GM18867 (cell line): ENCODE results near the gene ARHGEF17.
A peak's percentile ranks its signal among the peaks of the same experiment; 100 is the strongest.
"Not testable (repeated sequence)": the region's sequence is repeated elsewhere in the genome, so short reads cannot be mapped to it uniquely, and the experiment has no call there.

Experiments used
- ATAC-seq: cut with Tn5 transposase; IDR thresholded peaks from one replicate; pipeline ENCODE4 v1.9.1; 2021; ENCODE audit warnings: mild to moderate bottlenecking, moderate library complexity; ENCODE audit not compliant: unreplicated experiment

The ARHGEF17 gene

DNA sequence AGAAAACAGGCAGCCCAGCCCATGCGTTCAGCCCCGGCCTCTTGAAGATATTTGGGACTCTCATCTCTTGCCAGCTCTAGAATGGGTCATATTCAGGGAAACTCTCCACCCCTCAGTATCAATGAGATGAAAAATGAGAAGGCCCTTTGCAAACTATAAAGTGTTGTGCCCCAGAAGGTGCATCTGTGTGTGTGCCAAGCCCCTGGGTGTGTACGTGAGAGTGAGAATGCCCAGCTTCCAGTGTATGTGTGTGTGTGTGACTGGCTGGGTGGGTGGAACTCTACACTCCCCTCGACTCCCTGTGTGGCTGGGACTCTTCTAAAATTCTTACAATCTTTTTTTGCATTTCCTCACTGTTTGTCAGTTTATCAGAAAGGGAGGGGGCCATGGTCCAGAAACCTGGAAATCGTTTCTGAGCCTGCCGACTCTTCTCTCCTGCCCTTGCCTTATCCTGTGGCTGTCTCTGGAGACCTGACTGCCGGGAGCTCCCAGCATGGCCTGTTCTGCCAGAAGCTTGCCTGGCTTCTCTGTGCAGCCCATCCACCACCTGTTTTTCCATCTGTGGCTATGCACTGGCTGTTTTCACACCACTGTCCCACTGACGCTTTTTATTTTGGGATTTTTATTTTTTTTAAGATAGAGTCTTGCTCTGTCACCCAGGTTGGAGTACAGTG lies 34.7 kb upstream of the ARHGEF17 start:
- ATAC-seq: no peak

DNA sequence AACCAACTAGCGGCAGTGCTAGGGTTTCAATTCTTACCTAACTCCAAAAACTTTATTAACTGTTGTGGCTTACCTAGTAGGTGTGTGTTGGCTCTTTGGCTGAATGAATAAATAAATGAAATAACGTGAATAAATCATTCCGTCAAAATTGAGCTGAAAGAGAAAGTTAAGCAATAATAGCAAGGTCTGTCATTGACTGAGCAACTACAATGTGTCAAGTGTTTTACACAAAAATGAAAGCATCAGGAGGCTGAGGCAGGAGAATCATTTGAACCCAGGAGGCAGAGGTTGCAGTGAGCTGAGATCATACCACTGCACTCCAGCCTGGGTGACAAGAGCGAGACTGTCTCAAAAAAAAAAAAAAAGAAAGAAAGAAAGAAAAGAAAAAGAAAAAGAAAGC lies 33.9 kb upstream of the ARHGEF17 start:
- not testable (repeated sequence) for ATAC-seq

DNA sequence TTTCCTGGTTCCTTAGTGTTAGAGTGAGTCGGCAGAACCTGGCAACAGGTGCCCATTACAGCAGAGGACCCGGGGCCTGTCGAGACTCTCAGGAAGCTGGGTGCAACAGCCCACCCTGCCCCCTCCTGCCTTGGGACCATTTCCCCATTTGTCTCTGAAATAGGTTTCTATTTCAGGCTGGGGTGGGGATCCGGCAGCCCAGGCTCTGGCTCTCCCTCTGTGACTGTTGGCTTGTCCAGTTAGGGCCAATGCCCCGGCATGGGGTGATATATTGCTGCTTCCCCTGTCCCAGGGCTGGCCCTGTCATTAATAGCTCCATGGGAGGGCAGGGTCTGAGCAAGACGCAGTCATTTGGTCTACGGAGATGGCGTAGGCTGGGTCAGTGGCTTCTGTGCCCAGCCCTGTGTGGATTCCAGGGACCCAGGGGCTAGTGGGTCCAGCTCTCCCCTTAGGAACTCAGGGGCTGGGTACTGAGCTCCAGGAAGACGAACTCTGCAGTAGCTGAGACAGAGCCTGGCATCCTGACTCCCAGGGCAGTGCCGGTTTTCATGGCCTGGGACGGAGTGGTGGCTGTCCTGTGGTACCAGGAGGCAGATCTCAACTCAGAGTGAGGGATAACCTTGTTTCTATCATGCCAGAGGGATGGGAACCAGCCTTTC lies 33.2 kb upstream of the ARHGEF17 start:
- ATAC-seq: no peak

DNA sequence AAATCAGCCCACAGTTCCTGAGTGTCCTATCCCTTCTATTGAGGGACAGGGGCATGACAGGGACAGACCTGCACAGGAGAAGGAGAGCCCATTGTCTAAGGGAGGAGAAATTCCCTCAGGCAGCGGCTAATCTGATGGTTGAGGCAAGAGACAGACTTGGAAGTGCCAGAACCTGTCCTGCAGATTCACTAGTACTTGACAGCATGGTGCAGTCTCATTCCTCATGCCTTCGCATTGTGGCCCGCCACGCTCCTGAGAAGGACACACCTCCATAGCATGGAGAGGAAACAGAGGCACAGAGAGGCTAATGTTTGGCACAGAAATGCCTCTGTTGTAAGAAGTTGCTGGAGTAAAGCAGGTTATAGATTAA lies 32.7 kb upstream of the ARHGEF17 start:
- ATAC-seq: no peak

DNA sequence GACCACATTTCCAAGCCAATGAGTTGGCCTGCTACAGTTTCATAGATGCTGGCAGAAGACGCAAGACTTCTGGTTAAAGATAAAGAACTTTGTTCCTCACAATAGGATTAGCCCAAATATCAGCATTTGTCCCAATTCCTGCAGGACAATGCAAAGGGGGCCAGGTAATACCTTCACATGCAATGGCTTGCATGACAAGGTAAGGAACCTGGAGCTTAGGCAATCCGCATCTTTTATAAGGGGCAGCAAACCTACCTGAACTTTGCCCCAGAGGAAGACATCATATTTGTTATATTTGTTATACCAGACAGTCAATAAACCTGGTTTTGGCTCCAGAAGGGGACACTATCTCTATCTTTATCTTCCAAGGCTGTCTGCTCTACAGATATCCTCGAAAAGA lies 30.6 kb upstream of the ARHGEF17 start:
- no peak for ATAC-seq

DNA sequence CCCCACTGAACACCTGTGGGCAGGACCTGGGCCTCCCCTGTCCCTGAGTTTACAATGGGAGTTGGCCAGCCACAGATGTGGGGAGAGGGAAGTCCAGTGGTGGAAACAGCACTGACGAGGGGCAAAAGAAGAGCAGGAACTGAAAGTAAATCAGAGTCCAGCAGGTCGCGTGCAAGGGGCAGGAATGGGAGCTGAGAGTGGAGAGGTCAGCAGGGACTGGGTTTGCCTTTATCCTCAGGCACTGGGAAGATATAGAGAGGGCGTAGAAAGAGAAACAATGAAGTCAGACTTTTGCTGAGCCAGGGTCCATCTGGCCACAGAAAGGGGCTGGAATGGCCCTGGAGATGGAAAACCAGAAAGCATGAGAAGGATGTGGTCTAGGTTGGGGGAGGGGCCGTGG lies 27.4 kb upstream of the ARHGEF17 start:
- no peak for ATAC-seq

DNA sequence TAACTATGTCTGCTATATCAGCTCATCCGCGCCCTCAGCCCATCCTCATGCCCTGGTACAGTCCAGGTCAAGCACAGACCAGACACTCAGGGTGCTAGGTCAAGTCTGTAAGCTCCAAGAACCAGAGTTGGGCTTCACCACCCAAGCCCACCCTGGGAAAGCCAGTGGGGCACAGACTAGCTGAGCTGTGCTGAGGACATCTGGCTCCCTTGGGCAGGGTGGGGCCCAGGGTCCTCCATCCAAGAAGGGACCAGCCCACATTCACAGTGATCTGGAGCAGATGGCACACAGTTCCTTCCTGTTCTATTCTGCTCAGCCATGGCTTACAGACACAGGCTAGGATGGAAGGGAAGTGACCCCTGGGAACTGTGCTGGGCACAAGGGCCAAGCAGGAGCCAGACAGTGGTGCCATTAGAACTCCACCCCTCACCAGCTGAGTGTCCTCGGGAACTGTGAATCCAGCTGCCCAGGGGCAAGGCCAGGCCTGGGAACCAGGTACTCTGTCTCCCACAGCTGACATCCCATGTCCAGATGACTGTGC lies 26.8 kb upstream of the ARHGEF17 start:
- no peak for ATAC-seq

DNA sequence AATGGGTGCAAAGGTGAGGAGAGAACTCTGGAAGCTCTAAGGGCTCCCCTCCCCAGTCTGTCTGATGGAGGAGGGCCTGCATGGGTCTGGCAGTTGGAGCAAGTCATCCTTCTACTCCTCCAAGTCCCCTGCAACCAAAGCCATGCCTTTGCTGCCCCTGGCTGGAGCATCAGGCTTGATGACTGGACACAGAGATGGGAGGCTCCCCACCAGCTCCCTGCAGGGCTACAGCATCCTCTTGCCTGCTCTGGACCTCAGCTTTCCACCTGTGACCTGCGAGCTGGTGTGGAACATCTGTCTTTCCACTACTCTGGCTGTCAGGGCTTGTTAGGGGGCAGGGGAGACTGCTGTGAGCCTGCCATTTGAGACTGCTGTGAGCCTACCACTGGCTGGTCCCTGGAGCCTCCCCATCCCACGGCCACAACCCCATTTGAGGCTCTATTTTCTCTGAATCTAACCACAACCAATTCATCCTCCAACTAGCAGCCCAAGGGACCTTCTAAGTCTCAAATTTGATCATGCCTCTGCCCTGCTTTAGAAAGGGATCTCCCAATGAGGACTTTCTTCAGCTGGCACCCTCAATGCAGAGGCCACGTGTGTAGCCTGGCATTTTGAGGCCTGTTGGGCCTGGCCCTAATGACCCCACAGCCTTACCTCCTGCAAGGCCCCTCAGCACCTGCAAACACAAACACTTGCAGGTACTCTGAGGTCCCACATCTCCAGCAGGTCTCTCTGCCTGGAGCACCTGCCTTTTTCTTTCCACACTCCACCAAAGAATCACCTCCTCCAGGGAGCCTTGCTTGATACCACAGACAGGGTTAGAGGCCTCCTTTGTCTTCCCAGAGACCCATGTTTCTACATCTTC lies 26.0 kb upstream of the ARHGEF17 start:
- no peak for ATAC-seq

DNA sequence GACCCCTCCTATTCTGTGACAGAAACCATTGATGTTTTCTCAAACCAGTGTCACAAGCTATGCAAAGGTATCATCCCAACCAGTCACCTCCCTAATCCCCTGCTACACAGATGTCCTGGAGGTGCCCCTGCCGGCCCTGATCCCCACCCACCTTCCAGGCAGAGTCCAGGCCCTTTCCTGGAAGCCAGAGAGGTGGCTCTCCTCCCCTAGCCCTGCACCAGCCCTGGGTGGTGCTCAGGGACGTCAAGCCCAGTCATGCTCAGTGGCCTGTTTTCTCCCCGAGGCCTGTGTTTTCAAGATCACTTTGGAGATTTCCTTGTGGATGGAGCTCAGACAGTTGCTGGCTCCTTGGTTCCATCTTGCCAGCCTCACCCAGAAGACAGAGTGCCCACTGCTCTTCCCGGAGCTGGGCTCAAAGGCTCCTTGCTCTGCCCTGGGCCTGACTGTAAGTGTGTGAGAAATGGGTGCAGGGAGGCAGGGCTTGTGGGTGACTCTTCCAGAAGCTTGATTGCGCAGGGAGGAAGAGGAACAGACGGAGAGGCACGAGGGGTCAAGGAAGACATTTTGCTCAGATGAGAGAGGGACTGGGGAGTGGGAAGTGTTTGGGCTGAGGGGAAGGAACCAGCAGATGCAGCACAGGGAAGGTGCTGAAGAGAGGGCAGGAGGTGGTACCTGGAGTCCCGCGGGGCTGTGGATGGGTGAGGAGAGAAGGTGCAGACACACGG lies 24.6 kb upstream of the ARHGEF17 start:
- ATAC-seq: no peak

DNA sequence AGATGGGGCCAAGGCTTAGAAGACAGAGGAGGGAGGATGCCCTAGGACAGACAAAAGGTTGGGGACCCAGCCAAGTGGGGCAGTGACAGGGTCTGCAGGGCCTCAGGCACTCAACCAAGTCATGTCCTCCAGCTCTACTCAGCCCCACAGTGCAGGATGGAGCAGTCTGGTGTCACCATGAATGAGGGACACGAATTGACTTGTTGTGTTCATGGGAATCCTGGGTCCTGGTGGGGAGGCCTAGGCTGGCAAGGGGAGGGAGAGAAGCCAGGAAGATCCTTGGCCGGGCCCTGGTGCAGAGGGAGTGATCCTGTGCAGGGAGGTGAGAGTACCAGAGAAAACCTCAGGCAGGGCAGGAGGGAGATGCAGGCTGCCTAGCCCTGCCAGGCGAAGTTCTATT lies 24.0 kb upstream of the ARHGEF17 start:
- no peak for ATAC-seq

DNA sequence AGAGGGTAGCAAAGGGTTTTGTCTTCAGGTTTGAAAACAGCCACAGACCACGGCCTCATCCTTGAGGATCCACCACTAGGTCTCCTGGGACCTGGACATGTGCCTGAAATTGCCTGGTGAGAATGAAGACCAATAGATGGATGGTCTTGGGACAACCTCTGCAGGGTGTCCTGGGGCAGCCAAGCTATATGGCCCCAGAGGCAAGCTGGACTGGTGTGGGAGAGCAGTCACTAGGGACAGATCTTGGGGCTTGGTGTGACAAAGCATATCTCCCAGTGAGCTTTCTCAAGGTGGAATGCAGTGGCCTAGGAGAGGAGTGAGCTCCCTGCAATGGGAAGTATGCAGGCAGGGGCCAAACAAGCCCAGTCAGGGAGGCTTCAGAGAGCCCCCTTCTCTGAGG lies 22.4 kb upstream of the ARHGEF17 start:
- ATAC-seq: no peak

DNA sequence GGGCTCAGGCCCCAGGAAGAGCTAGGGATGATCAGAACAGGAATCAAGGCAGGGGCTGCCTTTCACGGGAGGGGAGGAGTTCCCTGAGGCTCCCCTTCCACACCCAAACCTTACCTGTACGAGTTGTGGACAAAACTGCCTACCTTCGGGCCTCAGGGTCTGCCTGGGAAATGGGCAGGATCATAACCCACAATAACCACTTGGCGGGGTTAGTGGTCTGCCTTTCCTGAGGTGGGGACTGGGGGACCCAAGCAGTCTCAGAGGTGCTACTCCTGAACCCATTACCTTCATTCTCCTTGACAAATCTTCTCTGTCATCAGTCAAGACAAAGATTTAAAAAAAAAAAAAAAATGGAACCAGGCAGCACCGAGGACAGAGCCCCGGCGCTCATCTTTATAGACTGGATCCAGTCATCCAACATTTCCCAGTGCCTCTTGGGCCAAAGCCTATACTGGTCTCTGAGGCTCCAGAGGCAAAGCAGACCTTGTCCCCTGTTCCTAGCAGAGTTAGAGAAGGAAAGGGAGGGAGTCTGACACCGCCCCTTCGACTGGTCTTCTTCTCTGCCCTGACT lies 21.8 kb upstream of the ARHGEF17 start:
- ATAC-seq: no peak

DNA sequence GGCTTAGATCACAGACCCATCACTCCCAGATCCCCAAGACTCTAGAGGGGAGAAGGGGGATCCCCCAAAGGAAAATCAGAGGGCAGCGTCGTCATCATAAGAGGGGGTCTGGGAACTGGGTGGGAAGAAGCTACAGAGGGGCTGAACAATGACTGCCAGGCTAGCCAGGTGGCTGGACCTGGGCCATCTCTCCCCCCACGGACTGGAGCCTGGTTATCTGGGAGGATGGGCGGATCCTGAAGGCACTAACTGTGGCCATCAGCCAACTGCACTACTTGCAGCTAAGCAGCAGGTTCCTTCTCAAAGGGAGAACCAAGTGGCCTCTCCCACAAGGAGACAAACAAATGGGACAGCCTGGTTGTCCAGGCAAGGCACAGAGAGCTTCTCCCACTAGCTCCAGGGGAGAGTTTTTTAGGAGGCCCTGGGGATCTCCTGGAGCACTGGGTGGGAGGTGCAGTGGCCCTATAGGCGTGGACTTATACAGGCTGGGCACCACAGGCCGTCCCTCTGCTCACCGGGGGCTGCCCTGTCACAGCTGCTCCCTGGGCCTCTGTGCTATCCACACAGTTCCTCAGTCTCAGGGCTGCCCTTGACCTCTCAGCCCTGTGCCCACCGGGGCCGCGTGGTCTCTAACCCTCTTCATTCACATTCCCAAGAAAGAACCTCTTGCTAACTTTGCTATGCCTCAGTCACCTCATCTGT lies 20.5 kb upstream of the ARHGEF17 start:
- no peak for ATAC-seq

DNA sequence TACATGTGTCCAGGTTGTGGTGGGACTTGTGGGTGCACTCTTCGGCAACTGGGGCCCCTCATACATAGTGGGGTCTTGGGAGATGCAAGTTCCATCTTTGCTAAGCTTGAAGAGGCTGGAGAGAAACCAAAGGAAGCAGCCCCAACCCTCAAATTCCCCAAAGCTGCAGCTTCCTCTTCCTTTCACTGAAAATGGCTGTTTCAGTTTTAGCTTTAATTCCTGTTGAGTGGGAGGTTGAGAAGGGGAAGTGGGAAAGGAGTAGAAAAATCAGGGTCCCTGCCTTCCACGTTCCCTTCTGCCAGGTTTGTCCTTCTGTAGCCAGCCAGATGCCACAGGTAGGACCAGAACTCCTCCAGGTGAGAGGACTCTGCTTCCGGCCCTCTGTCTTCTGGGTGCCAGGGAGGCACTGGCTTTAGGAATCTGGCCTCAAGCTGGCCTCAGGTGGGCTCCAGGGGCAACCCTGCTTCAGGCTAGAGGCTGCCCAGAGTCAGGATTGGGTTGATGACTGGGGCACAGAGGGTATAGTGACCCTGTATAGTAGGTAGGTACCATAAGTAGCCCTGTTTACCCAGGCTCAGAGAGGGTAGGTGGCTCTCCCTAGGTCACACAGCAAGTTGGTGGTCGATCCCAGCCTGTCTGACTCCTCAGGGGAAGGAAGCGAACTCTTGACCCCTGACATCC lies 19.7 kb upstream of the ARHGEF17 start:
- peak; percentile 9 for ATAC-seq

DNA sequence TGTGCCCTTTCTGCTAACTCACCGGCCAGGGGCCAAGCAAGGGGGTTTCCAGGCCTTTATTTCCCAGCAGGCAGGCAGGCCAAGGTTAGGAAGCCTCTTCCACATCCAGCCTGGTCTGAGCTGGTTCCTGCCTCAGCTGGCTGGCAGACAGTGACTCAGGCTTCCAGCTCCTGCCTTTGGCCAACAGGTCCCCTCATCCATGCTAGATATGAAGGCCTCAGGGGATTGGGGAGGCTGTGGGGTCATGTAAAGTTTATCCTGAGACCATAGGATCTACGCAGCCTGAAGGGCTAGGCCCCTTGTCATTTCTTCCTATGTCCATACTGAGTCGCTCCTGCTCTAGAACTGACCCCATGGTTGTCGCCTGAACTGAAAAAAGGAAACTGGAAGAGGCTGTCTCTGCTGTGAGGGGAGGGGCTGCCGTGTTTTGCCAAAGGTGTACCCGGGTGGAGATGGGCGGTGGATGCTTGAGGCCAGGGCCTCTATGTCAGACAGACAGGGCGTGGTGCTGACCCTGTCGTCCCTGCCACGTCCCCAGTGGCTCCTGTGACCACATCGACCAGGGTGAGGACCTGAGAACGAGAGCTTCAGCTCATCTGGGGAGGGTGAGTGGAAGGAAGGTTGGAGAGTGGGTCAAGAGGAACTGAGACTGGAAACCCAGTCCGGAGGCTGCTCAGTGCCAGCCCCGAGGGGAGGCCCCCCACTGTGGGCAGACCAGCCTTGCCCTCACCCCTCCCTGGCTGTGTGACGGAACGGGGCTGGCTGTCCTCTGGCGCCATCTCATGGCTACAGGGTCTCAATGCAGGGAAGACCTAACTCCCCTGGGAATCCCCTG lies 19.0 kb upstream of the ARHGEF17 start:
- peak; percentile 76 for ATAC-seq

DNA sequence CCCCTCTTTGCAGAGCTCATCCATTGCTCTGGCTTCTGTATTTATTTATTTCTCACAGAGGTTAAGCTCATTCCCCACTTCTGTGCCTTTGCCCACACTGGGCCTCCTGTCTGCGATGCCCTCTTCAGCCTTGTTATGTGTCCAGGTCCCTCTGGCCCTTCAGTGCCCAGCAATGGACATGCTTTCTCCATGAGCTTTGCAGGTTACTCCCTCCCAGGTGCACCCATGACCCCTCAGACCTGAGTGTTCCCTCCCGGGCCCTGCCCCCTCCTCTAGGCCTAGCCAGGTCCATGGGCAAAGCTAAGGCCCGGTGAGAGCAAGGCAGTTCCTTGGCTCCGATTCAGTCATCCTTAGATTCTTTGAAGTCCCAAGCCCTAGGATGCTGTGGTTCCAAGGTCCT lies 17.5 kb upstream of the ARHGEF17 start:
- ATAC-seq: no peak

DNA sequence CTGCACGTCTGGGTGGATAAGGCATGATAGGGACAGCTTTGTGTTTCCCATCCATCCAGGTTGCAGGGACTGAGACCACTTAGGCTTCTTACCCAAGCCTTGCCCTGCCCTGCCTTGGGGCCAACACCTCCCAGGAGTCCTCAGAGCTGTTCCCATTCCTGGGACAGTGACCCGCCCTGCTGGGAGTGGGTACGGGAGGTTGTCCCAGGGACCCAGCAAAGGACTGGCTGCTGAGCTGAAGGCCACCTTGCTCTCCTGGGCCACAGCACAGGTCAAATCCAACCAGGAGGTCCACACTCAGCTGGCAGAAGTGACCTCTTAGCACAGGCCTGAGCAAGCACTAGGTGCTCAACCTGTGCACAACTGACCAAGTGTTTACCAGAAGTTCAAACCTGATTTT lies 16.9 kb upstream of the ARHGEF17 start:
- ATAC-seq: no peak

DNA sequence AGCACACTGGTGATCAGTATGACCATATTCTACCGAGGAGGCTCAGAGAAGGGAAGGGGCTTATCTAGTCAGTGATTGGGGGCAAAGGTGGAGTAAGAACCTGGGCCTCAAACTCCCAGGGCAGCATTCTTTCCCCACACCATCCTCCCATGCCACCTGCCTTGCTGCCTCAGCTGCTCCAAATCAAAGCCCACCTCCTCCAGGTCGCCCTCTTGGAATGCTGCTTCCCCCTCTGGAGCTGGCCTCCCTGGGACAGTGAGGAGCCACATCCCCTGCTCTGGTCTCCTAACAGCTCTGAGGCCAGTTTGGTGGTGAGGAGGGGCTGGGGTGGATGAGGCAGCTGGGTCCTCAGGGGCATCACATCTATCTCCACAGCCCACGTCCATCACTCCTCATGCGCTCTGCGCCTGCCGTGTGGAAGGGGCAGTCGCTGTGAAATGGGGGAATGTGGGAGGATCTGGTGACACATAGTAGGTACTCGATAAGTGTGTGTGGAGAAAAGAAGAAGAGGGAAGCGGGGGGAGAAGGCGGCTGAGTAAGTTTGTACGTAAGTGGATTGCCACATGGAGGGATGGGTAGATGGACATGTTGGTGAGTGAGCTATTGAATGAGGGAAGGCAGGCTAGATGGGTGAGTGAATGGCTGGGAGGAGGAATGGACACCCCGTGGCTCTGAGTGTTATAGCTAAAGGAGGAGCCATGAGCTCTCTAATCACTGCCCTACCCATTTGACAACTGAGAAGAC lies 16.1 kb upstream of the ARHGEF17 start:
- no peak for ATAC-seq
